IPS-18c (cell line): ENCODE data around the gene GLIS1.

Experiments
- H3K4me3 ChIP-seq: 2 replicates; pipeline ENCODE4 v1.7.0; 2013; ENCODE audit warnings: low read depth, mild to moderate bottlenecking, low read length, moderate library complexity; ENCODE audit not compliant: insufficient read depth
- H3K9me3 ChIP-seq: one replicate; pipeline ENCODE4 v1.6.1; 2013; ENCODE audit warnings: mild to moderate bottlenecking, low read length, moderate library complexity; ENCODE audit not compliant: control insufficient read depth, insufficient read depth

GLIS1 gene

DNA sequence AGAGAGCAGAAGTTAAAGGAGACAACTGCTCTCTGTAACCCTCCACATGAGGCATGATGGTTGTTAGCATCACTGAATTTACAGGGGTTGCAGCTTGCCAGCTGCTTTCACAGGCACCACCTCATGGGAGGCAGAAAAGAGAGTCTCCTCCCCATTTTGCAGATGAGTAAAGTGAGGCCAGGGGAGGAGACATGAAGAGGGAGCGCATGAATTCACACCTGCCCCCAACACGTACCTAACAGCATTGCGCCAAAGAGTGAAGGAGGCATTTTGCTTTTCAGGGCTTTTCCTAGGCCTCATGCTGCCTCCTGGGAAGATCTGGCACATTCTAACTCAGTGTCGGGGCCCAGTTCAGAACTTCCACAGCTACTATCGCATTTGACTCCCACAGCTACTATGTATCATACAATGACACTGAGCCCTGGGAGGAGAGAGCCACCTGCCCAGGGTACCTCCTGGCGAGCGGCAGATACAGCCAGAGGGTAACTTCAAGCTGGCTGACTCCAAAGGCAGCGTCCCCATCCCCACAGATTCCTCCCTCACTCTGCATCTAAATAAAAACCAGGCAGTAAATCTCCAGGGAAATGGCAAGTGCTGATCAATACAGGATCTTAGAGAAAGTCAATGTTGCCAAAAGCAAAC is 34.0 kb downstream of the GLIS1 start:
- H3K4me3 ChIP-seq = no peak overlapping the region
- H3K9me3 ChIP-seq = no peaks in the 10 kb centered on the region

DNA sequence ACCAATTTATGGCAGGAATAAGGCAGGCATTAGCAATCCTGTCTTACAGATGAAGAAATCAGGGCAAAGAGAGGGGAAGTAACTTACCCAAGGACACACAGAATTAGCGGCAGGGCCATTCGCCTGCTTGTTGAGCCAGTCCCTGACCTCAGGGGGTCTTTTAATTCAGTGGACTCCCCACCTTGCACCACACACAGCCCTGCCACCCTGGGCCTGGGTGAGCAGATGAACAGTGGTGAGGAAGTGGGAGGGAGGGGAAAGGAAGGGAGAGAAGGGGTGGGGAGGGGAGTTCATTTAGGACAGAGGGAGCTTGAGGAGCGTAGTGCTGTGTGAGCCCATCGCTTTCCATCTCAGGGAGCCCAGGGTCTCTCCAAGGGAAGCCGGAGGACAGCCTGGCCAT is 34.7 kb downstream of the GLIS1 start:
- no peaks in the 10 kb centered on the region for H3K9me3 ChIP-seq
- H3K4me3 ChIP-seq = no peak overlapping the region

DNA sequence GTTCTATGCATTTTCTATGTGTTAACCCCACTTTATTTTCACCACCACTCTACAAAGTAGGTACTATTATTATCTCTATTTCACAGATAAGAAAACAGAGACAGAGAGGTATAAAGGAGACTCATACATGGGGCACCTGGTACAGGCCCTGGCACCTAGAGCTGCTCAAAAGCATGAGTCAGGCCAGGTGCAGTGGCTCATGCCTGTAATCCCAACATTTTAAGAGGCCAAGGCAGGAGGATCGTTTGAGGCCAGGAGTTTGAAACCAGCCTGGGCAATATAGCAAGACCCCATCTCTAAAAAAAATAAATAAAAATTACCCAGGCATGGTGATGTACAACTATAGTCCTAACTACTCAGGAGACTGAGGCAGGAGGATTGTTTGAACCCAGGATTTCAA is 35.8 kb downstream of the GLIS1 start:
- Histone ChIP-seq H3K9me3 (no peaks in the 10 kb centered on the region), H3K4me3 (no peak overlapping the region)

DNA sequence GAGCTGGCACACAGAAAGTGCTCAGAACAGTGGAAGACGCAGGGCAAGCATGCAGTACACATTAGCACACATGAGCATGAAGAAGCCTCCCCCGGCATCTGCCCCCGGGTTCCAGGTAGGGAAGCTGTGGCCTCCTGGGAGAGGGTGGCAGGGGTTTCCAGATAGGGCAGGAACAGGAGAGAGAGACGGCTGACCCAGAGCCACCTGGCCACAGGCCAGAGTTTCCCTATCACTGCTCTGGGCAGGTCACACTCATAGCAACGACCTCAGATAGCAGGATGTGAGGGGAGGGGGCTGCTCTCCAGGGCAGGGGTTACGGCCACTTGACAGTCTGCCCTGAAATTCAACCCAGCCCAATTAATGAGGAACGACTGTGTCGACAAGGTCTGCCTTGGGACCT is 36.6 kb downstream of the GLIS1 start:
- H3K9me3 ChIP-seq = no peaks in the 10 kb centered on the region
- no peak overlapping the region for H3K4me3 ChIP-seq

DNA sequence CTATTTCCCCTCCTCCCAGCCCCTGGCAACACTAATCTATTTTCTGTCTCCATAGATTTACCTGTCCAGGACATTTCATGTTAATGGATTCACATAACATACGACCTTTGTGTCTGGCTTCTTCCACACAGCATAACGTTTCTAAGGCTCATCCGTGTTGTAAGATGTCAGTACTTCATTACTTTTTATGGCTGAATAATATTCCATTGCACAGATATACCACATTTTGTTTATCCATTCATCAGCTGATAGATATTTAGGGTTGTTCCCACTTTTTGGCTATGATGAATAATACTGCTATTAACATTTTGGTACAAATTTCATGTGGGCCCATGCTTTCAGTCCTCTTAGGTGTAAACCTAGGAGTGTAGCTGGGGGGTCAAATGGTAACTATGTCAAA is 38.2 kb downstream of the GLIS1 start:
- Histone ChIP-seq H3K9me3 (no peaks in the 10 kb centered on the region), H3K4me3 (no peak overlapping the region)

DNA sequence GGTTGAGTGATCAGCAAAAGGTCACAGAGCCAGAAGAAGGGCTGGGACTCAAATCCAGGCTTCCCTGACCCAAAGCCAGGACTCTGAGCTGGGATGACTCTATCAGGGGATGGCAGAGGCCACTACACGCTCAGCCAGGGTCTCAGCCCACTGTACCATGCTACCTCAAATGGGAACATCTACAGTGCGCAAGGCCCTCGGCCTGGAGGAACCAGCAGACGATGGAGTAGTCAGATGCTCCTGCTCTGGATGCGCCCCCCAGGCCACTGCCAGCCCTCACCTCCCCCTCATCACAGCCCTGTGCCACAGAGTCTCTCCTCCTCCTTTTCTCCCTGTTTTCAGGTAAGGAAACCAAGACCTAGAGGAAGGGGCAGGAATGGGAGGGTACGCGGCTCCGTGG is 39.0 kb downstream of the GLIS1 start:
- H3K9me3 ChIP-seq = no peaks in the 10 kb centered on the region
- no peak overlapping the region for H3K4me3 ChIP-seq

DNA sequence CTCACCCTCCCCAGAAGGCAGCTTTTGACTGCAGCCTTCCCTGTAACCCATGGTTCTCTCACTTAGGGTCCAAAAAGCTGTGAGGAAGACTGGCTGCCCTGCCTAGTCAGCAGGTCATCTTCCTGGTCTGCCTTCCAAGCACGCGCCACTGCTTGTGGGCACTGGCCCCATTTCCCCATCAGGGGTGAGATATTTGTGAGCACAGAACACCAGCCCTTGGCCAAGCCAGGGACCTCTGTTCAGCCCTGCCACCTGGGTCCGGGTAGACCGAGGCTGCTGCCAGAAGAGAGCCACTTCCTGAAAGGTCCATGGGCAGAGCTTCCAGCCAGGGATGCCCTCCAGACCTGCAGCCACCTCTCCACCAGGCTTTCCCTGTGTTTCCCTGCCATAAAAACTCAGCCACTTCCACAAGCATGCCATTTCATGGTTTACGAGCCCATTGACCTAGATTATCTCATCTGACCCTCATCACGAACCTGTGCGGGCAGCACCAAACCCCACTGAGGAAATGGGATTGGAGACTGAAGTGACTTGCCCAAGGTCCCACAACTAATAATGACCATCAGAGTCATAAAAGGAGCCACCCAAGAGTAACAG is 40.5 kb downstream of the GLIS1 start:
- Histone ChIP-seq H3K4me3 (no peak overlapping the region), H3K9me3 (no peaks in the 10 kb centered on the region)

DNA sequence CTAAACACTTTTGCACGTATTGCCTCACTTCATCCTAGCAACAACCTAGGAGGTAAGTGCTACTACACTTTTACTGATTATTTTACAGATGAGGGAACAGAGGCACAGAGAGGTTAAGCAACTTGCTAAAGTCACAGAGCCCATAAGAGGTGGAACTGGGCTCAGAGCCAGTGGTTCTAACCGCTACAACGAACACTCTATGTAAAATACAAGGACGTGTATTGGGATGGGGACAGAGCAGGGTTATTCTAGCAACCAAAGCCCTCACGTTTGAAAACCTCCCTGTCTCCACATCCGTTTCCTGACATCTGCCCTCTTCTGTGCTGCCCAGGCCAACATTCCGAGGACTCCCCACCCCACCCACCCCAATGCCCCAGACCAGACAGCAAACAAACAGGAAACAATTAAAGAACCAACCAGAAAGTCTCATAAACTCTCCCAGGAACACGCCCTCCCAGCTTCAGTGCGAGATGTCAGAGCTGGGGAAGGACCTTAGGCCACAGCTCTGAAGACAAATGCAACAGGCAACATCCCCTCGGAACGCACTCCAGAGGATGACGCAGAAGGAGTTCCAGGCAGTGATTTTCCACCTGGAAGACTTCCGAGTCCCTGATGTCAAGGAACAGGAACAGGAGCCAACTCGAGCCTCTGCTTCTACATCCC is 41.1 kb downstream of the GLIS1 start:
- no peaks in the 10 kb centered on the region for H3K9me3 ChIP-seq
- no peak overlapping the region for H3K4me3 ChIP-seq

DNA sequence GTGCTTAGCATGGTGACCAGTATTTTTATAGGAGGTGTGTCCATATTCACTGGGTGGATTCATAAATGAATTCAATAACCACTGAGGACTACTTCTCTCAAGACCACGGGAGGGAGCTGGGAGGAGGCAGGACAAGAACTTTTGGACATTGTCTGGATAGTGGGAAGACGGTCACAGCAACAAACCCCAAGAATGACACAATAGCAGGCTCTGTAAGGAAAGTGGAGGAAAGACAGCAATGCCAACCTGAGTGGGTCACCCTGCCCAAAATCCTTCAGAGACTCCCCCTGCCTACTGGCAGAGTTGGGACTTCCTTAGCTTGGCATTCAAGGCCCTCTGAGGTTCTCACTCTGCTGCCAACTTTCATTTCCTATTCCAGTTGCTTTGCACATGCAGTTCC is 42.0 kb downstream of the GLIS1 start:
- no peaks in the 10 kb centered on the region for H3K9me3 ChIP-seq
- H3K4me3 ChIP-seq = no peak overlapping the region

DNA sequence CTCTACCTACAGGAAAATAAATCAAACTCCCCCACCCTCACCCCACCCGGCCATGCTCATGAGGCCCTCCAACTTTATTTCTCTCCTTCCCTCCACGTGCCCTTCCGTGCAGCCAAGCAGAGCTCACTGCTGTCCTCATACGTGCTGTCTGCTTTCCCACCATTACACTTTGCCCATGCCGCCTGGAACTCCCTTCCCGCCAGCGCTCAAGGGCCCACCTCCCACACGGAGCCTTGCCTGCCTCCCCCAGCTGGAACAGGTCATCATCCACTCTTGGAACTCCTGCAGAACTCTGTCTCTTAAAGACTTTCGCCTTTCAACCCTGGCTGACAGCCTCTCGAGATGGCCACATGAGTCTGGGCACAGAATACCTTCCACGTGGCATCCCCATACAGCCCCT is 42.4 kb downstream of the GLIS1 start:
- Histone ChIP-seq H3K4me3 (no peak overlapping the region), H3K9me3 (no peaks in the 10 kb centered on the region)

DNA sequence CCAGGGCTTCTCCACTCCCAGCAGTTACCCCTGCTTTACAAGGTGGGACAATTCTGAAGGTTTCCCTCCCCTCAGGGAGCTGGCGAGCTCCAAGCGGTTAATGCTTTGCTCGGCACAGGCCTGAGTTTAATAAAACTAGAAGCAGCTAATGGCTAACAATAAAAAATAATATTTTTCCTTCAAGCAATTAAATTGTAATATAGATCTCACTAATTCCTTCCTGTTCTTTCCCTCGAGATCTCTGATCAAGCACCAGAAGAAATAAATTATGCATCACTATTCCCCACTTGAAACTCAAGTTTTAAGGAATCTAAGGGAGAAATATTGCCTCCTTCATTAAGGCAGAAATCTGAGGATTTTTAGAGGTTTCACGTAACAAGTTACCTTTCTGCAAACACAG is 42.9 kb downstream of the GLIS1 start:
- H3K4me3 ChIP-seq = no peak overlapping the region
- H3K9me3 ChIP-seq = no peaks in the 10 kb centered on the region

DNA sequence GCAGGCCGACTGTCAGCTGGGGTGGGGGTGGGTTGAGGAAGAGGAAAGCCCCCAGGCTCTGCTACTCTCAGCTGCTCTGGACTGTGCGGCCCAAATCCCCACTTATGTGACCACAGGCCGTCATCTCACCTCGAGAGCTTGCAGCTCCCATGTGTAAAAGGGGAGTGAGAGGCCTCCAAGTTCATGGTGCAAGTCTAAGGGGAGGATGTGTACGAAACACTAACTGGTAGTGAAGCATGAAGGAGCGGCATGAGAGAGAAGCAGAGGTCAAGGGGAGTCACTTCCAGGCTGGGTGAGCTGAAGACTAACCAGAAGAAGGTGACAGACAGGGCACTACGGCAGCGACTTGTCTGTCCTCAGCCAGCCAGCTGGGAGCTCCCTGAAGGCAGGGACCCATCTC is 43.8 kb downstream of the GLIS1 start:
- no peak overlapping the region for H3K4me3 ChIP-seq
- no peaks in the 10 kb centered on the region for H3K9me3 ChIP-seq

DNA sequence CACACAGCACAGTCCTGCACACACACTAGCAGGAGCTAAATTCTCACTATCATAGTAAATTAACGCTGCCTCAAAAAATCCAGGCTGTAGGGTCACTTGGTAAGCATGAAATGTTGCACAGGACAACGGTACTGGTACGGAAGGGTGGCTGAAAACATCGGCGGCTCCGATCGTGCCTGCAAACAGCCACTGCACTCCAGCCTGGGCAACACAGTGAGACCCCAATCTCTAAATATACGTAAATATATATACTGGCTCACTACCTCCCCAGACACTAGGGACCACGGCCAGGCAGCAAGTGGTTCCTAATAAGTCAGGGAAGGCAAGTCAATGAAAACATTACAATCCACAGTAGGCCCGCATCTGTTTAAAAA is 44.3 kb downstream of the GLIS1 start:
- Histone ChIP-seq H3K4me3 (no peak overlapping the region), H3K9me3 (no peaks in the 10 kb centered on the region)

DNA sequence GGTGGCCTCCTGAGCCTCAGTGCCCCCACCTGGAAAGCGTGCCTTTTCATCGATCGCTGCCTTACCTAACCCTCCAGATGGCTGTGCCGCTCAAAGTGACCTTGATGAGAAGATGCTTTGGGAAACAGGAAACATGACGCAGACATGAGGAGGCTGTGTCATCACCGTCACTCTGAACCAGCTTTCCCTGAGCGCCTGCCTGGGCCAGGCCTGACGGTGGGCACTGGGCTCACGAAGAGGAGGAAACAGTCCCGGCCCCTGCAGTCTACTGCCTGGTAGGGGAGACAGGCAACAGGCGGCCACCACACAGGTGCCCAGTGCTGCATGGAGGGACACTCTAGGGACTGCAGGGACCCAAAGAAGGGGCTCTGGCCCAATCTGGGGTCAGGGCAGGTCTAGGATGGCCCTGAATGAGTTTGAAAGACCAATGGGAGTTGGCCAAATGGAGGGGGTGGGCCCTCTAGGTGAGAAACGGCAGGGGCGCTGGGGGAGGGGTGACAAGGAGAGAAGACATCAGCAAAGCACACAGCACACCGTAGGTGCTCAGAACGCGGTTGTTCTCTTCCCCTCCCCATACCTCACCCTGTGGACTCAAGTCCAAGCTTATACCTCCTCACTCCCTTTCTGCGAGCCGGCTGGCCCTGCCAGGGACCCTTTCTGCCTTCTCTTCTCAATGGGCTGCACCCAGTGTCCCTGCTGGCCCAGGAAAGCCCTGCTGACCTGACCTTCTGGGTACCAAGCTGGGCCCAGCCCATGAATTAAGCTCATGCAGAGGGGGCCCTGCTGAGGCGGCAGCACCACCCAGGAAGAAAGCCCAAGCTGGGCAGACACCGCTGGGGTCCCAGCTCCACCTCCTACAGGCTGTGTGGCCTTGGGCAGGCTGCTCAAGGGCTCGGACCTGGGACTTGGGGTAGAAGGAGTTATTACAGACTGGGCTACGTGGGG is 44.9 kb downstream of the GLIS1 start:
- Histone ChIP-seq H3K9me3 (no peaks in the 10 kb centered on the region), H3K4me3 (no peak overlapping the region)

DNA sequence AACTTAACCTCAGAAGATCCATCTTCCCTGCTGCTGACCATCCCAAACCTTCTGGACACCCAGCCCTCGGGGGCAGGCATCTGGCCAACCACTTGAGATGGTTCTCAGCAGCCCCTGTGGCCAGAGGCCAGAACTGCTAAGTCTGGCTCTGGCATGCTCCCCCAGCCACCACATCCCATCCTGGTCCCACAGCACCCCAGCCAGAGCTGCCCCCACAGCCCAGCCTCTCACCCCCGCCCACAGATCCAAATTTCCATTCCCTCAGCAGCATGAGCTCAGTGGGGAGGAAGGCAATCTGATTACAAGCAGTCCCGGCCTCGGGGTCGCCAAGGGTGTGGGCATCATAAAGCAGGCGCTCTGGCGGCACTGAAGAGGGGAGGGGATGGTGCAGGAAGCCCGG is 45.6 kb downstream of the GLIS1 start:
- H3K9me3 ChIP-seq = no peaks in the 10 kb centered on the region
- H3K4me3 ChIP-seq = no peak overlapping the region

DNA sequence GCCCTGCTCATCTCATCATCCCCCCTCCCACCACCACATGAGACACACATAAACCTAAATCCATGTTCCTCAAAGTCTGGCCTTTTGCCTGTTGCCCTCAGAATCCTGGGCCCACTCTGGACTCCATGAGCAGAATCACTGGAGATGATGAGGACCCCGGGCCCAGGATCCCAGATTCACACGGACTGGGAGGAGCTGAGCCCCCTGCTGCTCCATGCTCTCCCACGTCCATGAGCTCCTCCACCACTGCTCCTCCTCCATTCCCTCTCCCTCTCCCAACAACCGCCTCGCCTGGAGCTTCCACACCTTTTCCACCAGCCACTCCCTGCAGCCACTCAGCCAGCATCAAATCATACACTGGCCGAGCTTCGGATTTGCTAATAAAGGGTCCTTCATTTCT is 47.6 kb downstream of the GLIS1 start:
- Histone ChIP-seq H3K4me3 (no peak overlapping the region), H3K9me3 (no peaks in the 10 kb centered on the region)

DNA sequence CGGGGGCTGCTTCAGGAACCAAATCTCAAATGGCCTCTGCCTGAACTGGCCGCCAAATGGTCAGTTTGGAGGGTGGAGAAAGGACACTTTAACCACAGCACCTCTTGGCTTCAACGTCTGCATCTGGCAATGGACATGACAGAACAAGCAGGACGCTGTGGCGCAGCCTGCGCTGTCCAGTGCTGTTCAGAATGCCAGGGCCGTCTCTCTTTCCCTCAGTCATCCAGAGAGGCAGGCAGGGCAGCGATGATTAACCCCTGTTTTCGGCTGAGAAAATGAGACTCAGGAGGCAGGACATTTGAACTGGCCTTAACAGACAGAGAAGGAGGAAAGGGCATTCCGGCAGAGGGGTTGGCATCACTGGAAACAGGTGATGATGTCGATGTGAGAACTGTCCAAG is 48.6 kb downstream of the GLIS1 start:
- no peaks in the 10 kb centered on the region for H3K9me3 ChIP-seq
- no peak overlapping the region for H3K4me3 ChIP-seq
